Colon (tissue), 2 donors: ENCODE data around the gene RFX1.

Experiments used
- FAIRE-seq: peaks from 2 replicates; lab custom pipeline; 2012; peaks lifted over from hg19 to GRCh38; lab: Jason Lieb, UNC
- donor health status: control.
- donor health status: control.

Gene RFX1

GRCh38 chr19:13995878-13996765 lies 10.0 kb downstream of the RFX1 start:
- FAIRE-seq = no peak

GRCh38 chr19:13995017-13995728 lies 10.9 kb downstream of the RFX1 start:
- FAIRE-seq = no peak

- no peak for FAIRE-seq
Observed at GRCh38 chr19:13993590-13994300, 12.4 kb downstream of the RFX1 start.

- FAIRE-seq = no peak
Observed at GRCh38 chr19:13992025-13992424, 14.1 kb downstream of the RFX1 start.

GRCh38 chr19:13990085-13990484 lies 16.0 kb downstream of the RFX1 start:
- FAIRE-seq = no peak

GRCh38 chr19:13989487-13989886 lies 16.6 kb downstream of the RFX1 start:
- no peak for FAIRE-seq

- FAIRE-seq = no peak
Observed at GRCh38 chr19:13987101-13987890, 18.8 kb downstream of the RFX1 start.

GRCh38 chr19:13986348-13986904 lies 19.7 kb downstream of the RFX1 start:
- no peak for FAIRE-seq

- FAIRE-seq = no peak
Observed at GRCh38 chr19:13985771-13986347, 20.3 kb downstream of the RFX1 start.

- no peak for FAIRE-seq
Observed at GRCh38 chr19:13984875-13985741, 21.0 kb downstream of the RFX1 start.

- FAIRE-seq = no peak
Observed at GRCh38 chr19:13984186-13984585, 21.9 kb downstream of the RFX1 start.

GRCh38 chr19:13983213-13983889 lies 22.8 kb downstream of the RFX1 start:
- no peak for FAIRE-seq

GRCh38 chr19:13982773-13983172 lies 23.3 kb downstream of the RFX1 start:
- no peak for FAIRE-seq

GRCh38 chr19:13981988-13982501 lies 24.1 kb downstream of the RFX1 start:
- no peak for FAIRE-seq

- no peak for FAIRE-seq
Observed at GRCh38 chr19:13981467-13981866, 24.7 kb downstream of the RFX1 start.

- FAIRE-seq = no peak
Observed at GRCh38 chr19:13981021-13981420, 25.1 kb downstream of the RFX1 start.

GRCh38 chr19:13980340-13980739 lies 25.8 kb downstream of the RFX1 start:
- no peak for FAIRE-seq

- no peak for FAIRE-seq
Observed at GRCh38 chr19:13979686-13980085, 26.4 kb downstream of the RFX1 start.

GRCh38 chr19:13979244-13979615 lies 26.9 kb downstream of the RFX1 start:
- FAIRE-seq = no peak
